ENCODE measurements around the gene ALOXE3.

Gene ALOXE3

DNA sequence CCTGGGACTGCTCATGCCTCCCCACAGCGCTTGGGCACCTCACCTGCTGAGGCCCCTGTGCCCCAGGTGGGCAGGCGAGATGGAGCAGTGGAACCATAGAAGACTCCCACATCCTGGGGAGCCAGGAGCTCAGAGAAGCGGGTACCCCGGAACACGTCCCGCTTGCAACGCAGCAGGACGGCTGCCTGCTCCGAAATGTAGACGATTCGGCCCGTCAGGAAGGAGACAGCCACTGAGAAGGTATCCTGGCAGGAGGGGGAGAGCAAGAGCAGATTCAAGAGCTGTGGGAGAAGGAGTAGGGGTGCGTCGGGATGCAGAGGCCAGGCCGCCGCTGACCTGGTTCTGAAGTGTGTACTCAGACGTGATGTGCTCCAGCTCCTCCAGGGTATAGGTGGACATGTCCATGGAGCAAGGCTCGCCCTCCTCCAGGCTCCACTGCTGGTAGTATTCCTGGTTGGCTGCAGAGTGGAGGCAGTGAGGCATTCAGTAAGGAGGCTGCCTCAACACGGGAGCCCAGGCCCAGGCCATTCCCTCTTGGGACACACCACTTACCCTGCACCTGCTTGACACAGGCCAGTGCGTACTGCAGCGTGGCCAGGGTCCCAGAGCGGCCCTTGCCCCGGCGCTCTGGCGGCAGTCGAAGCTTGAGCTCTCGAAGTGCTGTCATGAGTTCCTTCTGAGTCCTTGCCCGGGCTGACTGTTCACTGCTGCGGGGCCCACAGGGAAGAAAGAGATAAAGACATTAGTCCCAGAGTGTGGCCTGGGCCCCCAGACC is 31.3 kb upstream of the ALOXE3 start:
- H3K27ac ChIP-seq: no peak overlapping the region
- TF ChIP-seq CTCF (IDR thresholded peaks at IDR 0.05) (no peak), ZFX (IDR thresholded peaks at IDR 0.05; ENCODE audit: borderline replicate concordance) (no peak)

DNA sequence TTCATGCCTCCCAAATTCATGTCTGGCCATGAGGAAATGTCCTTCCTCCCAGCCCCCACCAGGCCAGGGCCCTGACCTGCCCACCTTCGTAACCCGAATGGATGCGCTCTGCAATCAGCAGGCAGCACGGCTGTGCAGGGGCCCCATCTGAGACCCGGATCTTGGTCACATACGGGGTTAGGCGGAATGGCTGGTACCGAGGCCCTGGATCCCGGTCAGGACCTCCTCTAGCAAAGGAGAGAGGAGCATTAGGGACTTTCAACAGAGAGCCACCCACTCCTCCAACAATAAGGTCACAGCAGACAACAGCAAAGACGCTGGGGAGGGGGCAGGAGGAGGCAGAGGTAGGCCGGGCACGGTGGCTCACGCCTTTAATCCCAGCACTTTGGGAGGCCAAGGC is 30.2 kb upstream of the ALOXE3 start:
- TF ChIP-seq ZFX (IDR thresholded peaks at IDR 0.05; ENCODE audit: borderline replicate concordance): no peak
- TF ChIP-seq CTCF (IDR thresholded peaks at IDR 0.05): no peak
- H3K27ac ChIP-seq: no peak overlapping the region

GRCh38 chr17:8147805-8148404 is 29.6 kb upstream of the ALOXE3 start:
- TF ChIP-seq CTCF (IDR thresholded peaks at IDR 0.05): no peak
- TF ChIP-seq ZFX (IDR thresholded peaks at IDR 0.05; ENCODE audit: borderline replicate concordance): no peak
- H3K27ac ChIP-seq: no peak overlapping the region

GRCh38 chr17:8147141-8147804 is 29.0 kb upstream of the ALOXE3 start:
- H3K27ac ChIP-seq: no peak overlapping the region
- TF ChIP-seq CTCF (IDR thresholded peaks at IDR 0.05) (no peak), ZFX (IDR thresholded peaks at IDR 0.05; ENCODE audit: borderline replicate concordance) (no peak)

- no peak overlapping the region for H3K27ac ChIP-seq
- TF ChIP-seq ZFX (IDR thresholded peaks at IDR 0.05; ENCODE audit: borderline replicate concordance) (no peak), CTCF (IDR thresholded peaks at IDR 0.05) (no peak)
These were observed 28.2 kb upstream of the ALOXE3 start for GRCh38 chr17:8146381-8147140.

DNA sequence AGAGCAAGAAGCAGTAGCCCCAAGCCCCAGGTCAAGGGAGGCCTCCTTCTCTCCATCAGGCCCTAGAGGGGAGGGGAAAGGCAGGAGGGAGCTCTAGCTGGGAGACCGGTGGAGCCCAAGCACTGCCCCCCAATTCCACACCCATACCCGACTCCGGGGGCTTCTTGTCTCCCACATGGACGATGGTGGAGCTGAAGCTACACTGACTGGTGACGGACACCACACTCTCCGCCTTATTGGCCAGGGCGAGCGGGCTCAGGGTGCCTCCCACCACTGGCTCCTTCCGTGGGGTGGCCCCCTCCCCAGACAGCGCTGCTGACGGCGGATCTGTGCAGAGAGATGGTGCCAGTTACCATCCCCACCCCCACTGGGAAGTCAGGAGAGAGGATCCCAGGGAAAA is 27.5 kb upstream of the ALOXE3 start:
- no peak overlapping the region for H3K27ac ChIP-seq
- TF ChIP-seq ZFX (IDR thresholded peaks at IDR 0.05; ENCODE audit: borderline replicate concordance) (no peak), CTCF (IDR thresholded peaks at IDR 0.05) (no peak)

Data from 22Rv1 (cell line).